Suprapubic skin (tissue), 4 donors: ENCODE results near the gene F3. TPM values are rescaled to one million over a fixed set of nuclear protein-coding genes. Genes with fewer than 3 reads are reported as not detected.

Experiments
- DNase-seq, 2 donors: peaks; one replicate each; pipeline ENCODE4 v3.0.0-alpha.2; 2019; ENCODE audit warnings: low spot score in 2 of 2
- H3K27ac ChIP-seq: fragments of 200-600 bp; sonication (generic); one replicate; pipeline ENCODE4 v1.5.1; 2019
- H3K27me3 ChIP-seq: fragments of 200-600 bp; sonication (generic); one replicate; pipeline ENCODE4 v1.5.1; 2019
- H3K36me3 ChIP-seq: fragments of 200-600 bp; sonication (generic); one replicate; pipeline ENCODE4 v1.5.1; 2019
- H3K4me1 ChIP-seq: fragments of 200-600 bp; sonication (generic); one replicate; pipeline ENCODE4 v1.5.1; 2019
- H3K4me3 ChIP-seq: fragments of 200-600 bp; sonication (generic); one replicate; pipeline ENCODE4 v1.5.1; 2019; ENCODE audit warnings: mild to moderate bottlenecking
- H3K9me3 ChIP-seq: fragments of 200-600 bp; sonication (generic); one replicate; pipeline ENCODE4 v1.5.1; 2019
- EP300 ChIP-seq: sonication (generic); formaldehyde crosslinking; IDR thresholded peaks from one replicate; pipeline ENCODE4 v1.6.1; 2017; ENCODE audit warnings: antibody characterized with exemption
- POLR2A ChIP-seq, 2 donors: fragments of 450-650 bp; IDR thresholded peaks; one replicate each; pipeline ENCODE4 v1.6.1; 2017; ENCODE audit warnings: antibody characterized with exemption in 2 of 2, mild to moderate bottlenecking in 2 of 2, moderate library complexity in 2 of 2
- POLR2AphosphoS5 ChIP-seq, 3 donors: sonication (generic); formaldehyde crosslinking; IDR thresholded peaks; one replicate each; pipeline ENCODE4 v1.6.1; 2017; ENCODE audit warnings: antibody characterized with exemption in 3 of 3
- WGBS: methylation state at CpG from one replicate; pipeline ENCODE4 v1.1.5; 2018; 5-methylcytosine and 5-hydroxymethylcytosine counted together
- total RNA-seq, 4 donors: library from RNA; depleted of rRNA; stranded (reverse); fragments of >200 nt; gene quantifications; one replicate each; pipeline ENCODE4 v1.1.0, GENCODE V29; 2016
- TF ChIP-seq, protein P1 (sequence below), 2 donors: fragments of 200-600 bp in 1 of 2; fragments of 450-650 bp in 1 of 2; sonication (generic) in 1 of 2; IDR thresholded peaks; one replicate each; pipeline ENCODE4 v1.5.1; 2016 to 2019; ENCODE audit warnings: antibody characterized with exemption in 2 of 2, mild to moderate bottlenecking in 1 of 2, moderate library complexity in 1 of 2

Gene F3
- total RNA-seq = 100 to 1,000 TPM in 2 of 4 donors, 10 to 100 TPM in 2; 36.5 to 110 (median 84.0) TPM

DNA sequence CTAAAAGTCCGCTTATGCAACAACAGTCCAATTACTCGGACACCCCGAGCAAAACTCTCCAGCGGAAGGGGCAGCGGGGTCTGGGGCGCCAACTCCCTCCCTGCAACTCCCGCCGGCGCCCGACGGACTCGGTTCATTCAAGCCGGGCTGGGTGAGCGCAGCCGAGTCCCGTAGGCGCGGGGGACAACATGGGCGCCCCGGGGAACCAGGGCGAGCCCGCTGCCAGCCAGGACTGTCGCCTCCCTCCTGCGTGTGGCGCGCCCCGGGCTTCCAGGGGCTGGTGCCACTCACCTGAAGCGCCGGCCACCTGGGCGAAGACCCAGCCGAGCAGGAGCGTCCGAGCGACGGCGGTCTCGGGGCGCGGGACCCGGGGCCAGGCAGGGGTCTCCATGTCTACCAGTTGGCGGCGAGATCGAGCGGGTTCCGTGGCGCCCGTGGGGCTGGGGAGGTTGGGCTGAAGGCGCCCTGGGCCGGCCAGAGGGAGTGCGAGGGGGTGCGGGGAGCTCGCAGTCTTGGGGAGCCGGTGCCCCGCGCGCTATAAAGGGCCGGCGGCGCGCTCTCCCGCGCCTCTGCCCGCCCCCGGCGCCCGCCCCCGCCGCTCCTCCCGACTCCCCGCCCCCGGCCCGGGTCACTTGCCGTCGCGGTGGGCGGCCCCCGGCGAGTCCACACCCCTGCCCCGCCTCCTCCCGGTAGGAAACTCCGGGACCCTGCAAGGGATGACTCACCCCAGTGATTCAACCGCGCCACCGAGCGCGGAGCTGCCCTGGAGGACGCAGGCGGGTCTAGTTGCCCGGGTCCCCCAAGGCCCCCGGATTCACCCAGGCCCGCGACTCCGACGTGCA, at the start of gene F3:
Gene F3, minus strand, starts transcription at position 514 of the 842 bp plus-strand sequence. Its CDS starts 123 bp downstream, at position 391.
- no peaks in the 10 kb centered on the region for H3K9me3 ChIP-seq
- peak within 1 kb of the TSS; percentile 87 for H3K27ac ChIP-seq
- peaks cover 3% of the 10 kb centered on the region for H3K27me3 ChIP-seq
- H3K36me3 ChIP-seq = no peaks in the 10 kb centered on the region
- DNase-seq = peak; percentile 93
- H3K4me1 ChIP-seq = peaks cover 56% of the 10 kb centered on the region
- H3K4me3 ChIP-seq = peak within 1 kb of the TSS; percentile 66
- TF ChIP-seq, protein P1, sequence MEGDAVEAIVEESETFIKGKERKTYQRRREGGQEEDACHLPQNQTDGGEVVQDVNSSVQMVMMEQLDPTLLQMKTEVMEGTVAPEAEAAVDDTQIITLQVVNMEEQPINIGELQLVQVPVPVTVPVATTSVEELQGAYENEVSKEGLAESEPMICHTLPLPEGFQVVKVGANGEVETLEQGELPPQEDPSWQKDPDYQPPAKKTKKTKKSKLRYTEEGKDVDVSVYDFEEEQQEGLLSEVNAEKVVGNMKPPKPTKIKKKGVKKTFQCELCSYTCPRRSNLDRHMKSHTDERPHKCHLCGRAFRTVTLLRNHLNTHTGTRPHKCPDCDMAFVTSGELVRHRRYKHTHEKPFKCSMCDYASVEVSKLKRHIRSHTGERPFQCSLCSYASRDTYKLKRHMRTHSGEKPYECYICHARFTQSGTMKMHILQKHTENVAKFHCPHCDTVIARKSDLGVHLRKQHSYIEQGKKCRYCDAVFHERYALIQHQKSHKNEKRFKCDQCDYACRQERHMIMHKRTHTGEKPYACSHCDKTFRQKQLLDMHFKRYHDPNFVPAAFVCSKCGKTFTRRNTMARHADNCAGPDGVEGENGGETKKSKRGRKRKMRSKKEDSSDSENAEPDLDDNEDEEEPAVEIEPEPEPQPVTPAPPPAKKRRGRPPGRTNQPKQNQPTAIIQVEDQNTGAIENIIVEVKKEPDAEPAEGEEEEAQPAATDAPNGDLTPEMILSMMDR (IDR thresholded peaks at IDR 0.05) = peak in 1 of 2 donors; percentile 12
- TF ChIP-seq POLR2AphosphoS5 (IDR thresholded peaks at IDR 0.05) (peak in 2 of 3 donors; percentile 6 to 74), EP300 (no peak), POLR2A (IDR thresholded peaks at IDR 0.05) (peak in 1 of 2 donors; percentile 37)
- 0% methylated on average over 1 of the region's 94 CpGs for WGBS

DNA sequence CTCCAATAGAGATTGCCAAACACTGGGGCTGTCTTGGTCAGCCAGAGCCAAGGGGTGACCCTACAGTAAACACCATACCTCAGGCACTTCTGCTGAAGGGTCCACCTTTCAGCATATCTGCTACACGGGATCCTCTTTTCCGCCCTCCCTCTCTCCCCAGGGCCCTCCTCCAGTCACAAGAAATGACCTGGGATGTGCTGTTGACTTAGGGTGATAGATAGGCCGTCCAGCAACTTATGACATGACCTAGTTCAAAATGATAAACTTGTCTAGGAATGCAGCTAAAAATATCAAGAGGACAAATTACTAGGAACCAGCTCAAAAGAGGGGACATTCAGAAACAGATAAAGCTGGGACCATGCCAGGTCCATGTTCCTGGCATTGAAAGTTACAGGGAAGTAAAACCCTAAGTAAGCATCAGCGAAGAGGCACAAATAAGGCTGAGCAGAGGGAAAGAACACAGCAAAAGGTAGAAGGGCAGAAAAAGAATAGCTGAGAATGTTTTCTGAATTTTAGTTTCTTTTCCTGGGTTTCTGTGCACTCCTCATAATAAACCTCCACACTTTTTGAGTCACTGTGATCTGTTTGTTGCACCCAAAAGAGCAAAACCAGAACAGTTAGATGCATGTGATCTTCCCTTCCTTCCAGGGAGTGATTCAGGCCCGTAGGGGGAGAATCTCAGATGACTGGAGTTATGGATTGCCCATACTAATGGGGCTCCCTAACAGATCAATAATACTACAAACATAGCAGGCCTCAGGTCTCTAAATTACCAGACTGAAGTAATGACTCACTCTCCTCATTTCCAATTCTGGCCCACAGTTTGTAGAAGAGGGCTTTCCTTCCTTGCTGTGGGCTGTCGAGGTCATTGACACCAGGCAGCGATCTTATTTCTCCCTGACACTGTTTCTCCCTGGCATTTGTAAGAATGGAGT, 48.9 kb upstream of the F3 start:
- WGBS = 64% methylated on average over 7 of the region's 7 CpGs

DNA sequence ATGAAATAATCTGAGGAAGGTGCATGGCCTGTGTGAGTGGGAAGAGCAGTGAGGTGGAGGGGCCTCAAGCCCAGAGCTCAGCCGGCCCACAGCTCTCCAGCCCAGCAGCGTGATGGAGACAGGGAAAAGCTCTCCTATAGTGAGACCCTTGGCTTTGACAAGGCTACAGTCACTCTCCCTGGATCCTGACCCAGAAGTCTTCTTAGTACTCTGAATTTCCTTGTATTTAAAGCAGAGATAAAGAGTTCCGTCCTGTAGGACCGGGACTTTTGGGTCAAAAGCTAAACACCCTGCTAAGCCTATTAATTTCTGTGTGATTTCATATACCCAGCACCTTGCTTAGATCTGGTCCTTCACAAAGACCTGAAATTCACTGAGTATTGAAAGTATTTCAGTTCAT, 48.2 kb upstream of the F3 start:
- Histone ChIP-seq H3K27ac (peak overlapping the region; percentile 52), H3K4me1 (no peaks in the 10 kb centered on the region), H3K9me3 (no peaks in the 10 kb centered on the region), H3K4me3 (no peak overlapping the region), H3K36me3 (no peaks in the 10 kb centered on the region), H3K27me3 (no peaks in the 10 kb centered on the region)
- TF ChIP-seq, protein P1 (IDR thresholded peaks at IDR 0.05) = no peak
- no peak for TF ChIP-seq POLR2AphosphoS5 (IDR thresholded peaks at IDR 0.05)
- TF ChIP-seq EP300 = no peak
- DNase-seq = no peak
- 96% methylated on average over 4 of the region's 4 CpGs for WGBS

More for the DNA sequence above, 48.9 kb upstream of the F3 start:
- Histone ChIP-seq H3K4me1 (no peaks in the 10 kb centered on the region), H3K27me3 (no peaks in the 10 kb centered on the region), H3K9me3 (no peaks in the 10 kb centered on the region), H3K27ac (peak overlapping the region; percentile 52), H3K4me3 (no peak overlapping the region), H3K36me3 (no peaks in the 10 kb centered on the region)
- TF ChIP-seq POLR2AphosphoS5 (IDR thresholded peaks at IDR 0.05) = no peak
- TF ChIP-seq, protein P1 (IDR thresholded peaks at IDR 0.05) = no peak
- no peak for TF ChIP-seq POLR2A (IDR thresholded peaks at IDR 0.05)
- TF ChIP-seq EP300 = no peak
- DNase-seq = no peak

DNA sequence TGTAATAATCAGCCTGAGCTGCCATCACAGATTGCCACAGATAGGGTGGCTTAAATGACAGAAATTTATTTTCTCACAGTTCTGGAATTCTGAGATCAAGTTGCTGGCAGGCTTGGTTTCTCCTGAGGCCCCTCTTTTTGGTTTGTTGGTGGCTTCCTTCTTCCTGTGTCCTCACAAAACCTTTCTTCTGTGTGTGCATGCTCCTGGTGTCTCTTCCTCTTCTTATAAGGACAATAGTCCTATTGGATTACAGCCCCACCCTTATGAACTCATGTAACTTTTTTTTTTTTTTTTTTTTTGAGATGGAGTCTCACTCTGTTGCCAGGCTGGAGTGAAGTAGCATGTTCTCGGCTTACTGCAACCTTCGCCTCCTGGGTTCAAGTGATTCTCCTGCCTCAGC, 41.0 kb upstream of the F3 start:
- TF ChIP-seq EP300 = no peak
- TF ChIP-seq, protein P1 (IDR thresholded peaks at IDR 0.05) = no peak
- TF ChIP-seq POLR2AphosphoS5 (IDR thresholded peaks at IDR 0.05) = no peak
- no peak for TF ChIP-seq POLR2A (IDR thresholded peaks at IDR 0.05)
- no peaks in the 10 kb centered on the region for H3K36me3 ChIP-seq
- no peak overlapping the region for H3K27ac ChIP-seq
- no peaks in the 10 kb centered on the region for H3K4me1 ChIP-seq
- no peaks in the 10 kb centered on the region for H3K27me3 ChIP-seq
- no peak overlapping the region for H3K4me3 ChIP-seq
- H3K9me3 ChIP-seq = no peaks in the 10 kb centered on the region
- WGBS = 78% methylated on average over 2 of the region's 2 CpGs
- no peak for DNase-seq
